ENCODE data around the gene RNF123.

Gene RNF123

DNA sequence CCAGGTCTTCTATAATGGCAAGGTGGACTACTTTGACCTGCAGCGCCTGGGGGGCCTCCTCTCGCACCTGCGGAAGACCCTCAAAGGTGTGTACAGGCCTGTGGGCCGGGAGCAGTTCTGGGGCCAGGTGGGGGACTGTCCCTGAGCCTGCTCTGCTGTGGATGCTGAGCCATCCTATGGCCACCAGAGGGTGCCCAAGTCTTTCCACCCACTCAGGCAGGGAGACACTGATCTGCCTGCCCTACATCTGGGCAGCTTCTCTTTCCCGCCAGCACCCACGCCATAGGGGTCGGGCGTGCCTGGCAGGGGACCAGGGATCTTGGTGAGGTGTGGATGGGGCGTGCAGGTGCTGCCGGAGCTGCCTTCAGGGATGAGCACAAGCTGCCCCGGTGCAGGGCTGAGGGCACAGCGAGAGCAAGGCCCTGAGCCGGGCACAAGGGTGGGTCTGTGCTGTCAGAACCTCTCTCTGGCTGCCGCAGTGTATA lies 14.1 kb downstream of the RNF123 start:
- no peak overlapping the region for H3K9ac ChIP-seq
- no peak overlapping the region for H3K4me3 ChIP-seq (IDR thresholded peaks at IDR 0.05; ENCODE audit: insufficient read depth, low read depth, low read length)
- H3K79me2 ChIP-seq (ENCODE audit: insufficient read depth, low read depth), result no peaks in the 10 kb centered on the region
- no peaks in the 10 kb centered on the region for H3K4me1 ChIP-seq (ENCODE audit: low read depth, poor library complexity, severe bottlenecking)
- H3K4me2 ChIP-seq, result no peak overlapping the region
- no peaks in the 10 kb centered on the region for H3K36me3 ChIP-seq (ENCODE audit: insufficient read depth)
- no peaks in the 10 kb centered on the region for H3K27me3 ChIP-seq (ENCODE audit: insufficient read depth, low read depth)
- H2AFZ ChIP-seq (ENCODE audit: low read depth), result no peak overlapping the region
- no peaks in the 10 kb centered on the region for H4K20me1 ChIP-seq (ENCODE audit: insufficient read depth)
- TF ChIP-seq, protein P1, sequence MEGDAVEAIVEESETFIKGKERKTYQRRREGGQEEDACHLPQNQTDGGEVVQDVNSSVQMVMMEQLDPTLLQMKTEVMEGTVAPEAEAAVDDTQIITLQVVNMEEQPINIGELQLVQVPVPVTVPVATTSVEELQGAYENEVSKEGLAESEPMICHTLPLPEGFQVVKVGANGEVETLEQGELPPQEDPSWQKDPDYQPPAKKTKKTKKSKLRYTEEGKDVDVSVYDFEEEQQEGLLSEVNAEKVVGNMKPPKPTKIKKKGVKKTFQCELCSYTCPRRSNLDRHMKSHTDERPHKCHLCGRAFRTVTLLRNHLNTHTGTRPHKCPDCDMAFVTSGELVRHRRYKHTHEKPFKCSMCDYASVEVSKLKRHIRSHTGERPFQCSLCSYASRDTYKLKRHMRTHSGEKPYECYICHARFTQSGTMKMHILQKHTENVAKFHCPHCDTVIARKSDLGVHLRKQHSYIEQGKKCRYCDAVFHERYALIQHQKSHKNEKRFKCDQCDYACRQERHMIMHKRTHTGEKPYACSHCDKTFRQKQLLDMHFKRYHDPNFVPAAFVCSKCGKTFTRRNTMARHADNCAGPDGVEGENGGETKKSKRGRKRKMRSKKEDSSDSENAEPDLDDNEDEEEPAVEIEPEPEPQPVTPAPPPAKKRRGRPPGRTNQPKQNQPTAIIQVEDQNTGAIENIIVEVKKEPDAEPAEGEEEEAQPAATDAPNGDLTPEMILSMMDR (conservative IDR thresholded peaks at IDR 0.05; ENCODE audit: low read depth, low read length), result peak; percentile 59
- no peak overlapping the region for H3K27ac ChIP-seq

- no peak overlapping the region for H3K4me2 ChIP-seq
- TF ChIP-seq, protein P1 (conservative IDR thresholded peaks at IDR 0.05; ENCODE audit: low read depth, low read length), result peak; percentile 8; the same call in 1 of the 2 replicates
- H3K27ac ChIP-seq, result no peak overlapping the region
- H4K20me1 ChIP-seq (ENCODE audit: insufficient read depth), result no peaks in the 10 kb centered on the region
- H2AFZ ChIP-seq (ENCODE audit: low read depth), result no peak overlapping the region
- no peaks in the 10 kb centered on the region for H3K4me1 ChIP-seq (ENCODE audit: low read depth, poor library complexity, severe bottlenecking)
- H3K4me3 ChIP-seq (IDR thresholded peaks at IDR 0.05; ENCODE audit: insufficient read depth, low read depth, low read length), result no peak overlapping the region
- H3K79me2 ChIP-seq (ENCODE audit: insufficient read depth, low read depth), result no peaks in the 10 kb centered on the region
- H3K9ac ChIP-seq, result no peak overlapping the region
- H3K27me3 ChIP-seq (ENCODE audit: insufficient read depth, low read depth), result no peaks in the 10 kb centered on the region
- no peaks in the 10 kb centered on the region for H3K36me3 ChIP-seq (ENCODE audit: insufficient read depth)
Observed at GRCh38 chr3:49703956-49704355, 14.6 kb downstream of the RNF123 start.

DNA sequence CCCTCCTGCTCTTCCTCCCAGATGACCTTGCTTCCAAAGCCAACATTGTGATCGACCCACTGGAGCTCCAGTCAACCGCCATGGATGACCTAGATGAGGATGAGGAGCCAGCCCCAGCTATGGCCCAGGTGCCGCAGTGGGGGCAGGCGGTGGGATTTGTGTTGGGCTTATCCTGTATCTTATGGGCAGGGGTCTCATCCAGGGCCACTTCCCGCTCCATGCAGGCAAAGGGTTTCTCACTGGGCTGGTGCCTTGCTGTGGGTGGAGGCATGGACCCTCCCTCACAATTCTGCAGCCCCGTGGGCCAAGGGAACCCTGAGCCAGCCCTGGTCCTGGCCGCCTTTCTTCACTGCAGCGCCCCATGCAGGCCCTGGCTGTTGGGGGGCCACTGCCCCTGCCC lies 15.3 kb downstream of the RNF123 start:
- H3K9ac ChIP-seq, result no peak overlapping the region
- no peaks in the 10 kb centered on the region for H3K27me3 ChIP-seq (ENCODE audit: insufficient read depth, low read depth)
- H3K79me2 ChIP-seq (ENCODE audit: insufficient read depth, low read depth), result no peaks in the 10 kb centered on the region
- TF ChIP-seq, protein P1 (conservative IDR thresholded peaks at IDR 0.05; ENCODE audit: low read depth, low read length), result no peak
- no peaks in the 10 kb centered on the region for H4K20me1 ChIP-seq (ENCODE audit: insufficient read depth)
- no peak overlapping the region for H3K27ac ChIP-seq
- H2AFZ ChIP-seq (ENCODE audit: low read depth), result no peak overlapping the region
- H3K4me2 ChIP-seq, result no peak overlapping the region
- no peaks in the 10 kb centered on the region for H3K36me3 ChIP-seq (ENCODE audit: insufficient read depth)
- H3K4me3 ChIP-seq (IDR thresholded peaks at IDR 0.05; ENCODE audit: insufficient read depth, low read depth, low read length), result no peak overlapping the region
- no peaks in the 10 kb centered on the region for H3K4me1 ChIP-seq (ENCODE audit: low read depth, poor library complexity, severe bottlenecking)

DNA sequence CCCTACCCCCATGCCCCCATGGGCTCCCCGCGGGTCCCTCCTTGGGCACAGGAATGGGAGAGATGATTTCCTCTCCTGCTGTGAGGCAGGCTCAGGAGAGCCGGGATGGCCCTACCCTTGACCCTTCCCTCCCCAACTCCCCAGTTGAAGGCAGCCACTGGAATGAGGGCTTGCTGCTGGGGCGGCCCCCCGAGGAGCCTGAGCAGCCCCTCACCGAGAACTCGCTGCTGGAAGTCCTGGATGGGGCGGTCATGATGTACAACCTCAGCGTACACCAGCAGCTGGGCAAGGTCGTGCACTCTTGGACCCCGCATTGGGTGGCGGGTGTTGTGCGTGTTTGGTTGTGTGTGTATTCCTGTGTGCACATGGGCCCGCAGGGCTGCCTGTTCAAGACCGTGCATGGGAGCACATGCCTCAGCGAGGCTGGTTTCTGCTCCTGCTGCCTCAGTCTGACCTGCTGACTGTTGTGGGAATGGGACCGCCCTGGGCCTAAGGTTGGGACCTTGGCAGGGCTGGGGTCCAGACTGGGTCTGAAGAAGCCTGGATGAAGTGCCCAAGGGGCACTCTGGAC lies 16.1 kb downstream of the RNF123 start:
- Histone ChIP-seq H3K9ac (no peak overlapping the region), H3K27me3 (ENCODE audit: insufficient read depth, low read depth) (no peaks in the 10 kb centered on the region), H3K79me2 (ENCODE audit: insufficient read depth, low read depth) (no peaks in the 10 kb centered on the region), H2AFZ (ENCODE audit: low read depth) (no peak overlapping the region), H3K27ac (no peak overlapping the region), H4K20me1 (ENCODE audit: insufficient read depth) (no peaks in the 10 kb centered on the region), H3K4me2 (no peak overlapping the region), H3K36me3 (ENCODE audit: insufficient read depth) (no peaks in the 10 kb centered on the region), H3K4me3 (IDR thresholded peaks at IDR 0.05; ENCODE audit: insufficient read depth, low read depth, low read length) (no peak overlapping the region), H3K4me1 (ENCODE audit: low read depth, poor library complexity, severe bottlenecking) (no peaks in the 10 kb centered on the region)
- TF ChIP-seq, protein P1 (conservative IDR thresholded peaks at IDR 0.05; ENCODE audit: low read depth, low read length), result no peak

Measured in KMS-11 (cell line).